Activated CD4-positive, alpha-beta T cell treated with anti-CD3 and anti-CD28 coated beads, Interleukin-2, amount 50 U/mL, for 24 hours (primary cell): ENCODE measurements around the gene RALY.

ENCODE experiments used
- DNase-seq, 2 donors: peaks; one replicate each; pipeline ENCODE4 v3.0.0-alpha.2; 2020; ENCODE audit warnings: low read depth in 1 of 2, low spot score in 1 of 2

RALY gene

DNA sequence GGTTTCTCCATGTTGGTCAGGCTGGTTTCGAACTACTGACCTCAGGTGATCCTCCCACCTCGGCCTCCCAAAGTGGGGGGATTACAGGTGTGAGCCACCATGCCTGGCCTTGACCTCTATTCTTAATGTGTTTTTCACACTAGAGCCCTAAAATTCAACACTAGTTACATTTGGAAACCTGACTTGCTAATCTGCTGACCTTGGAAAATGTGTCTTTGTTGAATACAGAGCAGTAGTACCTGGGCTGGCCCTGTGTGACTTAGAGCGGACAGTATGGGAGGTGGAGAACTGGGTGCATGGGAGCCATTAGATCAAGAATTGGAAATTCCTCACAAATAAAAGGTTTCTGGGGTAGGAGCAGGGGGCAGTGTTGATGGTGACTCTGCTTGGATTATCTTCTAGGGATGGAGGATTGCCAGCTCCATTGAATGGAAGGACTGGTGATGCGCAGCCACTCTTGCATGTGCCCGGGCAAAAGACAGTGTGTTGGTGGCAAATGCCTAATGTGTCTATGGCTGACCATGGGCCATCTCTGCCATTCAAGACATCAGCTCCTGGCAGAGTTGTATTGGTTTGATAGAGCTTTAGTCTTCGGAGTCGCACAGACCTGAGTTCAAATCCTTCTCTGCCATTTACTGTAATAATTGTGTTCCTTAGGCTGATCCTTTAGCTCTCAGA is 53.4 kb downstream of the RALY start:
- no peak for DNase-seq

DNA sequence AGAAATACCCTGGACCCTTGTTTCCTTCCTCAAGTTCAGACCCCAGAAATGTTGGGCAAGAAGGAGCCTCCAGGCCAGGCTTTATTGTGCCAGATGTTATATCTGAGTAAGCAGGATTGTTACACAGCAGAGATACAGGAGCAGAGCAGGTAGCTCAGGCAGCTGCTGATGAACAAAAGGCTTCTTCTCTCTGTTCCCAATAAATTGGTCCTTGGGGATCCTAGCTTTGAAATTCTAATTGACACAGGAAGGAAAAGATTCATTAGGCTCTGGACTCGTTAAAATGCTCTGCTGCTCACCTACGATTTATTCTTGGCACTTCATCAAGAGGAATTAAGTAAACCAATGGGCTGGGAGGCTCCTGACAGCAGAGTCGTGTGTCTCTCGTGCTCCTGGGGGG is 54.2 kb downstream of the RALY start:
- DNase-seq, result no peak

DNA sequence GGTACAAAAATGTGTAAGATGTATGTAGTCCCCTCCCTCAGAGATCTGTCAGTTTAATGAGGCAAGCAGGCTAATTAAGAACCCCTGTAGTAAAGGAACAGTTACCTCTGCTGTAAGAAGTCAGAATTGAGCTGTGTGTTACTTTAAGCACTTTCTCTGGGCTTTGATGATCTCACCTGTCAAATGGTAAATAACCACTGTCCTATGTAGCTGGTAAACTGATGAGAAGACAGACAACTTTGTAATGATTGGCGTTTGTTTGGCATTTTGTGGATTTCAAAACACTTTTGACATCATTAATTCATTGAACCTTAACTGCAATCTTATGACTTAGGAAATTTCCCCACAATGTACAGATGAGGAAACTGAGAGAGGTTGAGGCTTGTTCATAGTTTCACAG is 55.7 kb downstream of the RALY start:
- no peak for DNase-seq

DNA sequence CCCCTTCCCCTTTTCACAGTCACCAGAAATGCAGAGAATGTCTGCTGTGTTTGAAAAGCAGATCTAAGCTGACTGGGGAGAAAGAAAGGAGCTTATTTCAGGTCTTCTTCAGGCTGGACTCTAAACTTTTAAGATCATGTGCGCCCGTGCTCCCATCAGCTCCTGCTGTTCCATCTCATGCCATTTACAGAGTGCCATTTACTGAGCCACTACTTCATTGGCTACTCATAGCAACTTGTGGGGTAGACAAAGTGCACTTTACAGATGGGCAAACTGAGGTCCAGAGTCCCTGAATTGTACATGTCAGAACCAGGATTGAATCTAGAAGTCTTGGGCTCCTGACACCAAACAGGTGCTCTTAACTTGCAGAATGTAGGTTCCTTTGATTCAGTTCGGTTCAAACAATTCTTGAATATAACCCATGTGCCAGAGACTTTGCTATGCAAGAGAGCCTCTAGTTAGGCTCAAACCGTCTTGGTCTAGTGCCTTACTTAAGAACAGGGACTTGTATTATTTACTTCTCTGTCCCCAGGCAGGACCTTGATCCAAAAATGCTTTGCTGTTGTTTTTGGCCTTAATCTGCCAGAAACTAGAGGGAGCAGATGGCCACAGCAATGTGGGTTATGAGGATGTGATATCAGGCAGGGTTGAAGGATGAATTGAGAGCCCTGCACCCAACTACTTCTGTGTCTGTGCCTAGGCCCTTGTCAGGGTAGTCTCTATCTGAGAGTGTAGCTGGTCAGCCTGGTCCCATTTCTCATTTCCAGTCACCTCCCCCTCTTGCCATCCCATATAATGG is 56.4 kb downstream of the RALY start:
- DNase-seq, result no peak

DNA sequence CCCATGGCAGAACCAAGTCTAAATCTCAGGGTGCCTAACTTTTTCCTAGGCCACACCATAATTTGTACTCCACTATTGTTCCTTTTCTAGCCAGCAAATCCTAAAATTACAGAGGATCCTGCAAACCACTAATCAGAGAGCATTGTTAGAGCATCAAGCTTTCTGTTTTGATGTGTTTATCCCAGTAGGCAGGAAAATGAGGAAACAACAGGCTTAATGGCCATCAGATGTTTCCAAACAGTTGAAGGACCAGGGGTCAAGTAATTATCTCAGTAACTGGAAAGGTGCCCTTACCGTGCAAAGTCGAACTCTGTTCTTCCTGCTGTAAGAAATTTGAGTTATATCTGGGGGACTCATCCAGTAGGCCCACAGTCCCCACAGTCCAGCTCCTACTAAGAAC is 58.7 kb downstream of the RALY start:
- no peak for DNase-seq

DNA sequence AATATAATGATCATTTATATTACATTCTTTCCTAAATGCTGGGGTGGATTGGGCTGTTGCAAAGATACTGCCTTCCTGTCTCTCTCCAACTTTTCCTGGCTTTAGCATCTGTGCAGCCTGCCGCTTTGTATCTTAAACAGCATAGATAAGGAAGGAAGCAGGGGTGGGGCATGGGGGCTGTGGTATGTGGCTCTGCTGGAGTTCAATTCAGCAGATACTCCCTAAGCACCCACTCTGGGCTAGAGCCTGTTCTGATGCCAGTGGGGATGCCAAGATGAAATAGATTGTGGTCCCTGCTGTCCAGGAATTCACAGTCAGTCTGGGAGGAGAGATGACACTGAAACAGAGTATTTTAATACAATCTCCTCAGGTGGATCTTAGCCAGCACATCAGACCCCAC is 61.6 kb downstream of the RALY start:
- DNase-seq, result no peak

DNA sequence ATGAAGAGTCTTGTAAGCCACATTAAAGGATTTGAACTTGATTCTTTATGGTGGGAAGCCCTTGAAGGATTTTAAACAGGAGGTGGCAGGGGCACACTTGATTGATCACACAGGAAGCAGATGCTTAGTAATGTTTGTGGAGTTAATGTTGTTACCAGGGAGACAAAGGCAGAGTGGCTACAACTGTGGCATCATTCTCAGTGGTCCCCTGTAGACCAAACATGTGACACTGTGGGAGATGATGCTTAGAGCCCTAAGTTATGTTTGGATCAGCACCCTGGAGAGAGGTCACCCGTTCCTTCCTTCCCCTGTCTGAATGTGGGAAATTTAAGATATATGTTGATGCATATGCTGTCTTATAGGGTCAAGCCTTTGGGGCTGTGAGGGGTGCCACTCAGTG is 65.1 kb downstream of the RALY start:
- DNase-seq, result no peak

DNA sequence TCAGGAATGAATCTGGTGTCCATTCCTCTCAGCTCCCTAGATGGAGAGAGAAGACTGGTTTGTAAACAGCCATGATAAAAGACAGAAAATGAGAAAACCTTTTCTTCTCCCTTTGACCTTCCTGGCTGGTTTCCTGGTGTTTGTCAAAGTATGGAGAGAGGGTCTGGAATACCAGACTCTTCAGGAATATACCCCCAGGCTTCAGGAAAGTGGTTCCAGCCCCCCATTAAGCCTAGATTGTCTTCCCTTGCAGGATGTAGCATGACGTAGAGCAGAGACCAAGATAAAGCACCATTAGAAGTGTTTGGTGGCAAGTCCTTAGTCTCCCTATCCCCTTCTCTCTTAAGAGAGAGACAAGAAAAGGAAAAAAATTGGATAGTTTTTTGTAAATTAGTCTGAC is 67.3 kb downstream of the RALY start:
- DNase-seq, result no peak

DNA sequence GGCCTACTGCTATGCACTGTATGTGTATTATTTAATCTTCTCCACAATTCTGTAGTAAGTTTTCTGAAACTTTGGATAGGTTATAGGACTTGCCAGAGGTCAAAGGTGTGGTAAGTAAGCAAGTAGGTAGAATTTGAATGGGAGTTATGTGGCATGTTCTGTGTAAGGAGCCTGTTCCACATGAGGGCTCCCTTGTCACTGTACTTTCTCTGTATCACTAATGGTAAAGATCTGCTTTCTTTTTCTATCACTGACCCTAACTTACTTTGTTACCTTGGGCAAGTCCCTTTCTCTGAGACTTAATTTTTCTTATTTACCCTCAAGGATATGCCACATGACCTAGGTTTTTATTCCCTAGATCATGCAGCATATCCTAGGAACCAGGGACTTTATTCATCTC is 68.0 kb downstream of the RALY start:
- no peak for DNase-seq

DNA sequence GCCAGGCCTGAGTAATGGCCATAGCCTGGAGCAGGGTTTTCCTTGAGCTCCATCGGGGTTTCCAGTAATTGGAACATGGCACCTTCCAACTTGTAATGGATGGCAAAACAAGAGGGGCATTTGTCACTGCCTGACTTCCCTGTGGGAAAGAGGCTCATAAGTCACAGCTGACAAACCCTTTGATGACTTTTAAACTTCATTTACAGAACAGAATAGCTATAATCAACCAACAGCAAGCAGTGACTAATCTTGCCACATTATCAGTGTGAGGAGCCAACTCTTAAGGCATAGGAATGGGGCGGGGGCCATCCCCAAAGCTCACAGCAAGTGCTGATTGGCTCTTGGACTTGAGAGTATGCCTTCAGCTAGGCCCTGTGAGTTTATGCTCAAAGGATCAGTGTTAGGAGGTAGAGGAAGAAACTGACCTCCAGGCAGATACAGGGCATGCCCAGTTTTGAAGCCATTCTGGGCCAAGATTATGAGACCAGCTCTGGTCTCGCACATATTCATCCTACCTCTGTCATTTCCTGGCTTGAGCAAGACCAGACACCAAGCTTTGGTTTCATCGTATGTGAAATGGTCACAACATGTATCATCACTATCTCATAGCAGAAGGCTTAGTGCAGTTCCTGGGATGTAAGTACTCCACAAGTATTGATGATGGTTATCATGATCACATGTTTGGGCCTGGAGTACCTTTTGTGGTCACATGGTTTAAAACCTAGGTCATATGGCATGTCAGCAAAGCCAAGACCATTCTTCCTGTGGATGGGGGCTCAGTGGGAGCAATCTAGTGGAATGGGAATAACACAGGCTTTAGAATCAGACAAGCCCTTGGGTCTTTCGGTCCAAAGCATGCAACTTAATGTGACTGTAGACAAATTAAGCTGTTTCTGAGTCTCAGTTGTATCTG is 69.1 kb downstream of the RALY start:
- DNase-seq, result no peak

DNA sequence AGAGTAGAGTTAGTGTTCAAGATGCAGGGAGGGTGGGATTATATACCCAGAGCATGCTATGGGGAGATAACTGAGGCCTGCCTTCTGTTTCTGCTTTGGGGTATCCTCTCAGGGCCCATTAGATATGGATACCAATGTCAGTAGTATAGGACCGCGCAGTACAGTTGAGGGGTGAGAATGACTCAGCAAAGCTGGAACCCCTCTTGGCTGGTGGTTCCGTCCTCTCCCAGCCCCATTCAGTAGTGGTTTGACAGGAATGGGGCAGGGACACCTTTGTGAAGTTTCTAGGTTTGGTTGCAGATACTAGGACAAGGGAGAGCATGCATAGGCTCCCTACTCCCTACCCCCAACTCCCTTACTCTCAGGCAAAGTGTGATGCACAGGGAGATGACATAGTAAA is 70.6 kb downstream of the RALY start:
- DNase-seq, result no peak

DNA sequence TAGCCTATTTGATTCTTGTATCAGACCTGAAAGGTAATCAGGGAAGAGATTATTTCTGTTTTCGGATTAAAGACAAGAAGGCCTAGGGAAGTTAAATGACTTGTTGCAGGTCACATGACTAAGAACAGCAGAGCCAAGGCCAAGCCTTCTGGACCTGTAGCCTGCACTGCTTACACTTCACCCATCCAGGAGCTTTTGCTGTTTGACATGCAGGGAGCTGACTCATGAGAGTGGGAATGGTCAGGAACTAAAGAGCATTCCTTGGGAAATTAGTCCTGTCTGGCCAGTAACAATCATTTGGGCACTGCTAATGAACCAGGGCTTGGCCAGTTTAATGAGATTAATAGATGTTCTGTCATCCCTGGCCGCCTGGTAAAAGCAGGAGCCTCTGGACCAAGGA is 71.5 kb downstream of the RALY start:
- no peak for DNase-seq

DNA sequence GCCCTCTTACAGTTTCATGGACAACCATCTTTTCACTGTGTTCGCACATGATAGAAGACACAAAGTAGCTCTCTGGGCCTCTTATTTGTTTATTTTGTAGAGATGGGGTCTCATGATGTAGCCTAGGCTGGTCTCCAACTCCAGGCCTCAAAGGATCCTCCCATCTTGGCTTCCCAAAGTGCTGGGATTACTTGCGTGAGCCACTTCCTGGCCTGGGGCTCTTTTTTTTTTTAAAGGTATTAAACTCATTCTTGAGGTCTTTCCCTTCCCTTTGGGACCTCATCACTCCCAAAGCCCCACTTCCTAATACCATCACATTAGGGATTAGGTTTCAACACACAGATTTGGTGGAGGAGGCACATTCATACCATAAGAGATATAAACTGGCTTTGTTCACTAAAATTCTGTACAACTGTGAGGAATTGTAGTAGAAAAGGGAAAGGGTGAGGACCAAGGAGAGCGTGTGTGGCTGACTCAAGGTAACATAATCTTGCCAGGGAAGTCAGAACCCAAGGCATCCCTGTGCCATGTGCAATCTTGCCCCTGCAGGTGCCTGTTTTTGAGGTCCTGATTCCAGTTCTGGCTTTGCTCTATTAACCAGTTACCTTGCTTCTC is 72.9 kb downstream of the RALY start:
- DNase-seq, result no peak

DNA sequence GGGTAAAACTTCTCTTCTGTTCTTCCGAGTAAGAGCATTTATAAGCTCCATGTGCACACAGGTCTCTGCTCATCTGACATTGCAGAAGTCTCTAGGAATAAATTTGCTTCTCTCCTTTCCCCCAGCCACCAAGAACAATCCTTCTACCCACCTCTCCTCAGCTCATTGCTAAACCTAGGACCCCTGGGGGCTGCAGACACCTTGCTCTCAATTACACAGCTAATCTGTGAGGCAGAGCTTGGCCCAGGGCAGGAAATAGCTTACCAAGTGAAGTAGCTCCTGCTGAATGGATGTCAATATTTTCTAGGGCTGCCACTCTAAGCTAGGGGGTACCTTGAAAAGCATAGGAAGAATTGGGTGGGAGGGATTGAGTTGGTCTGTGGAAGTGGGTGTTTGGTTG is 74.3 kb downstream of the RALY start:
- DNase-seq, result no peak

DNA sequence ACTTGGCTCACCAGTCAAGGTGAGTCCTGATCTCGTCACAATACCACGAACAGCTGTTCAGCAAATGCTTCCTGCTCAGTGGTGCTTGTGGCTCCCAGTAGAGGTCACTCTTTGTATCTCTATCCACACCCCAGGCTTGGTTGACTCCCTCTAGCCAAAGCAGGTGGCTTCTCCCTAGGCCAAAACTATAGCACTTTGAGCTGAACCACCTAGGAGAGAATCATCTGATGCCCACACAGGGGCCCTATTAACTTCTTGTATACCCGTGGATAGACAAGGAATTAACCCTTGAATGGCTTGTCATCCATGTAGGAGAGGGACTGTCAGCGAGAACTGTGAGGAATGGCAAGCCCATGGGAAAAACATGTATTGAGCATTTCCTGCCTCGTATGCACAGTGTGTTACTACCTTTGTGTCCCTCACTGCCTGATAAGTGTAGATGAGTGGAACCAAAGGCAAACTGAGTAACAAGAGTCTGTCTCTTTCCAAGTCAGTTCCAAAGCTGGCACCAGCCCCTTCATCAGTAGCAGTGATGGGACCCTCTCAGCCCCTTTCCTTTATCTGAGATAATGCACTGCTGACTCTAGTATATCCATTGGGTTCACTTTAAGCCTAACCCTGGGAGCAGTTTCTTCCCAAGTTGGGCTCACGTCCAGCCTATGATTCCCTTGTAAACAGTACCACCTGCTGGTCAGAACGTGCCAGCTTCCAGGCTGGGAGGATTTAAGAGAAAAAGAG is 75.8 kb downstream of the RALY start:
- peak in 1 of 2 donors; percentile 35 for DNase-seq

DNA sequence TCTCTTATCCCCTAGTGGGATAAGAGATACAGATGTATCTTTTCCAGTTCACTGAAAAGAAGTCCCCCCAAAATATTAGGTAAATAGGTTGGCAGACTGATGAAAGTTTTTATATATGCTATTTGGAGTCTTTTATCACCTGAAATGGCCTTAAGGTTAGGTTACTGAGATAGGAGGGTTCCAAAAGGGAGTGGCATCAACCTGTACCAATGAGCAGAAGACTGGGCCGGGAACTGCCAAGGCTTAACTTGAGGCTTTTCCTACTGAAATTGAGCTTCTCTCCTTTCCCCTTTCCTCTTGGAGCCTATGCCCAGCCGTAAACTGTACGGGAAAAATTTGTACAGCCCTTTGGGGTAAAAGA is 76.3 kb downstream of the RALY start:
- no peak for DNase-seq

DNA sequence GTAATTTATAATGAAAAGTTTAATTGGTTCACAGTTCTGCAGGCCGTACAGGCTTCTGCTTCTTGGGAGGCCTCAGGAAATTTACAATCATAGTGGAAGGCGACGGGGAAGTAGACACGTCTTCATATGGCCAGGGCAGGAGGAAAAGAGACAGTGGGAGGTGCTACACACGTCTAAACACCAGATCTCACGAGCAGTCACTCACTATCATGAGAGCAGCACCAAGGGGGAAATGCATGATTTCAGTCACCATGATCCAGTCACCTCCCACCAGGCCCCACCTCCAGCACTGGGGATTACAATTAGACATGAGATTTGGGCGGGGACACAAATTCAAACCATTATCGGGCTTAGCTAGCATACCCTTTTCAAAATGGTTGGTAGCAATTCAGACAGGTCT is 77.1 kb downstream of the RALY start:
- DNase-seq, result no peak

DNA sequence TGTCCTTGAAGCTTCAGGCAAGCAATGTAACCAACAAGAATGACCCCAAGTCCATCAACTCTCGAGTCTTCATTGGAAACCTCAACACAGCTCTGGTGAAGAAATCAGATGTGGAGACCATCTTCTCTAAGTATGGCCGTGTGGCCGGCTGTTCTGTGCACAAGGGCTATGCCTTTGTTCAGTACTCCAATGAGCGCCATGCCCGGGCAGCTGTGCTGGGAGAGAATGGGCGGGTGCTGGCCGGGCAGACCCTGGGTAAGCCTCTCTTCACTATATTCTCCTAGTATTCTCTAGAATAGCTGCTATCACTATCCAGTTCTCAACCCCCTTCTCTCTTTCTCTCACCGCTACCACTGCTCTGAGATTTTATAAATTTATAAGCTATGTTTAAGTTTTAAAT is 78.4 kb downstream of the RALY start:
- DNase-seq, result no peak

DNA sequence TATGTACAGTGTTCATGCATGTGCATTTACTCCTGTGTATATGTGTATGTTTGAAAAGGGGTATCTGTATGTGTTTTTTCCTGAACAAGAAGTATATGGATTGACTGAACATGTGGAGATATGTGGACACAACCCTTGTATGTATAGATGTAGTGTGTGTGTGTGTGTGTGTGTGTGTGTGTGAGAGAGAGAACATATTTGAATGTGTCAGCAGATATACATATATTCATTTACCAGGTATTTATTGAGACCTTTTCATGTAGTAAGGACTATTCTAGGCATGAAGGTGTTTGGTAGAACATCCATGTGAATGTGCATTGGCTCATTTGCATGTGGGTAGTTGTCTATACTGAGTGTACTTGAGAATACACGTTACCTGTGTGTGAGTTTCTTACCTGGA is 79.1 kb downstream of the RALY start:
- DNase-seq, result no peak

DNA sequence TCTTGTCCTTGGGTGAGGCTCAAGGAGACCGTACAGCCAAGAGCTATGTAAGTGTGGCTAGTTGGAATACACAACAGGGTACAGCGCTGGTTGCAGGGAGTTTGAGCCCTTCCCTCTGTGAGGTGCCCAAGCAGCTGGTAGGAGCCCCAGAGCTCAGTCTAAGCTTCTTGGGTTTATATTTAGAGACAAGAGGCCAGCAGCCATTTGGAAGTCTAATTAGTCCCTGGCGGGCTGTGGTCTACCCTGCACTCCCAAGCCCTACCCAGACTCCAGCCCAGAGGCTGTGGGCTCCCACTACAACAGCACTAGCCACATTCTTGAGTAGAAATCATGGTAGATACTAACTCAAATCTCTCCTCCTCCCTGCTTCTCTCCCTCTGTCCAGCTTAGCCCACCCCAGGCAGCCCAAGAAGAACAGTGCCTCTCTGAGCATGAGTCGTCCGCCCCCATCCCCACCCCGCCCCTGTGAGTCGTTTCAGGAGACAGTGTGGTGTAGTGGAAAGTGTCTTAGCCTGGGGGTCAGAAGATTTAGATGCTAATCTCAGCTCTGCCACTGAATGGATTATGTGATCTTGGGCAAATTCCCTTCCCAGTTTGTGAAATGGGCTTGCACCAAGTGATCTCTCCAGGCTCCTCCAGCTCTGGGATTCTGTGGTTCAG is 80.5 kb downstream of the RALY start:
- DNase-seq, result no peak
